ENCODE measurements around the gene TBC1D22A. TPM values are rescaled to one million over a fixed set of nuclear protein-coding genes. Genes with fewer than 3 reads are reported as not detected.

The TBC1D22A gene
- total and polyA plus RNA-seq, 2 donors from 2014 or later: 24.6 to 39.4 TPM

DNA sequence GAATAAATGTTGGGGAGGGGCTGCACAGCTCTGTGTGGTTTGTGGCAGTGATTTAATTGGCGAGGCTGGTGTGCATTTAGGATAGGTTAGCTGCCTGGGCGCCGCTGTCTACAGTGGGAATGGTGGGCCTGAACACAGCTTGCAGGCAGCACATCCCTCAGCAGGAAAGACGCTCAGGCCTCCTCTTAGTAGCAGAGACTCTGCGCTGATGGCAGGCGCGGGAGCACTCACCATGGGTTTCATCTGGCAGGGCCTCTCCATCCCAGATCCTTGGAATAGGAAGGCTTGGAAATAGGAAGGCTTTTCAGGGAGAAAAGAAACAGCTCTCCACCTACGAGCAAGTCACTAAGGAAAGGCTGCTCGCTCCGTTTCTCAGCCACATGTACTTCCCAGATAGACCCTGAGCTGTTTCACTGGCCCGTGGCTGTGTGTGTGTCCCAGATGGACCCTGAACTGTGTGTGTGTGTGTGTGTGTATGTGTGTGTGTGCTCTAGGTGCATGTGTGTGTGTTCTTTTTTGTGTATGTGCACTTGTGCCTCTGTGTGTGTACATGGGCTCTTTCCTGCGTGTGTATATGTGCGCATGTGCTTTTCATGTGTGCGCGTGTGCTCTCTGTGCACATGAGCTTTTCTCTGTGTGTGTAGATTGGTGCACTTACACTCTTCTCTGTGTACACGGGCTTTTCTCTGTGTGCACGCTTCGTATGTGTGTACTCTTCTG lies 144.0 kb downstream of the TBC1D22A start:
- no peak for FAIRE-seq
- H3K9me3 ChIP-seq (ENCODE audit: control insufficient read depth in 2 of 3, insufficient read depth in 1 of 3, low read length in 3 of 3): no peaks in the 10 kb centered on the region
- H3K36me3 ChIP-seq (ENCODE audit: control insufficient read depth in 2 of 3, insufficient read depth in 3 of 3, low read length in 3 of 3): no peaks in the 10 kb centered on the region
- DNase-seq: no peak
- H3K9ac ChIP-seq (ENCODE audit: low read length in 3 of 3): no peak overlapping the region
- H3K27ac ChIP-seq (ENCODE audit: low read depth in 2 of 2, low read length in 2 of 2): no peak overlapping the region
- H3K4me3 ChIP-seq (ENCODE audit: low read length in 3 of 3): no peak overlapping the region
- TF ChIP-seq CTCF (IDR thresholded peaks at IDR 0.05; ENCODE audit: borderline replicate concordance, extremely low read depth, insufficient read depth): no peak
- no peaks in the 10 kb centered on the region for H3K4me1 ChIP-seq (ENCODE audit: control insufficient read depth in 2 of 3, insufficient read depth in 2 of 3, low read depth in 1 of 3, low read length in 3 of 3)
- no peaks in the 10 kb centered on the region for H3K27me3 ChIP-seq (ENCODE audit: control insufficient read depth, insufficient read depth, low read length)
- intact Hi-C loops (cut with DNase I): no loop called here

- H3K9me3 ChIP-seq (ENCODE audit: control insufficient read depth in 2 of 3, insufficient read depth in 1 of 3, low read length in 3 of 3): no peaks in the 10 kb centered on the region
These were observed 145.1 kb downstream of the TBC1D22A start for GRCh38 chr22:46907241-46908215.

GRCh38 chr22:46908641-46909107 lies 146.2 kb downstream of the TBC1D22A start:
- H3K27me3 ChIP-seq (ENCODE audit: control insufficient read depth, insufficient read depth, low read length): no peaks in the 10 kb centered on the region
- DNase-seq (no peak), FAIRE-seq (no peak)
- H3K4me1 ChIP-seq (ENCODE audit: control insufficient read depth in 2 of 3, insufficient read depth in 2 of 3, low read depth in 1 of 3, low read length in 3 of 3): no peaks in the 10 kb centered on the region
- H3K9me3 ChIP-seq (ENCODE audit: control insufficient read depth in 2 of 3, insufficient read depth in 1 of 3, low read length in 3 of 3): no peaks in the 10 kb centered on the region
- H3K9ac ChIP-seq (ENCODE audit: low read length in 3 of 3): no peak overlapping the region
- H3K4me3 ChIP-seq (ENCODE audit: low read length in 3 of 3): no peak overlapping the region
- peaks cover 0 to 5% (median 4%) of the 10 kb centered on the region in 3 donors for H3K36me3 ChIP-seq (ENCODE audit: control insufficient read depth in 2 of 3, insufficient read depth in 3 of 3, low read length in 3 of 3)
- no peak for TF ChIP-seq CTCF (IDR thresholded peaks at IDR 0.05; ENCODE audit: borderline replicate concordance, extremely low read depth, insufficient read depth)
- H3K27ac ChIP-seq (ENCODE audit: low read depth in 2 of 2, low read length in 2 of 2): no peak overlapping the region
- intact Hi-C loops (cut with DNase I): no loop called here

More at GRCh38 chr22:46907241-46908215, 145.1 kb downstream of the TBC1D22A start:
- no peaks in the 10 kb centered on the region for H3K27me3 ChIP-seq (ENCODE audit: control insufficient read depth, insufficient read depth, low read length)
- no peak overlapping the region for H3K9ac ChIP-seq (ENCODE audit: low read length in 3 of 3)
- intact Hi-C loops (cut with DNase I): no loop called here
- DNase-seq (peak in 1 of 5 donors; percentile 62), FAIRE-seq (no peak)
- no peaks in the 10 kb centered on the region for H3K36me3 ChIP-seq (ENCODE audit: control insufficient read depth in 2 of 3, insufficient read depth in 3 of 3, low read length in 3 of 3)
- no peak overlapping the region for H3K4me3 ChIP-seq (ENCODE audit: low read length in 3 of 3)
- no peaks in the 10 kb centered on the region for H3K4me1 ChIP-seq (ENCODE audit: control insufficient read depth in 2 of 3, insufficient read depth in 2 of 3, low read depth in 1 of 3, low read length in 3 of 3)
- TF ChIP-seq CTCF (IDR thresholded peaks at IDR 0.05; ENCODE audit: borderline replicate concordance, extremely low read depth, insufficient read depth): no peak
- no peak overlapping the region for H3K27ac ChIP-seq (ENCODE audit: low read depth in 2 of 2, low read length in 2 of 2)
